ENCODE data around the gene DPP6.
A peak's percentile ranks its signal among the peaks of the same experiment; 100 is the strongest.
"Not testable (repeated sequence)": the region's sequence is repeated elsewhere in the genome, so short reads cannot be mapped to it uniquely, and the experiment has no call there.

The DPP6 gene

GRCh38 chr7:154918266-154918665 lies 866.1 kb downstream of the DPP6 start:
- Mint-ChIP-seq H3K27ac (no peak overlapping the region), H3K36me3 (ENCODE audit: low read depth) (no peaks in the 10 kb centered on the region), H3K4me3 (no peak overlapping the region), H3K27me3 (ENCODE audit: low read depth) (peaks cover 28% of the 10 kb centered on the region), H3K4me1 (ENCODE audit: low read depth) (peaks cover 3% of the 10 kb centered on the region), H3K9me3 (peaks cover 7% of the 10 kb centered on the region)

- peaks cover 30% of the 10 kb centered on the region for H3K27me3 Mint-ChIP-seq (ENCODE audit: low read depth)
- H3K4me3 Mint-ChIP-seq, result no peak overlapping the region
- H3K4me1 Mint-ChIP-seq (ENCODE audit: low read depth), result peaks cover 2% of the 10 kb centered on the region
- no peak overlapping the region for H3K27ac Mint-ChIP-seq
- peaks cover 7% of the 10 kb centered on the region for H3K9me3 Mint-ChIP-seq
- H3K36me3 Mint-ChIP-seq (ENCODE audit: low read depth), result no peaks in the 10 kb centered on the region
Observed at GRCh38 chr7:154918741-154919140, 866.5 kb downstream of the DPP6 start.

DNA sequence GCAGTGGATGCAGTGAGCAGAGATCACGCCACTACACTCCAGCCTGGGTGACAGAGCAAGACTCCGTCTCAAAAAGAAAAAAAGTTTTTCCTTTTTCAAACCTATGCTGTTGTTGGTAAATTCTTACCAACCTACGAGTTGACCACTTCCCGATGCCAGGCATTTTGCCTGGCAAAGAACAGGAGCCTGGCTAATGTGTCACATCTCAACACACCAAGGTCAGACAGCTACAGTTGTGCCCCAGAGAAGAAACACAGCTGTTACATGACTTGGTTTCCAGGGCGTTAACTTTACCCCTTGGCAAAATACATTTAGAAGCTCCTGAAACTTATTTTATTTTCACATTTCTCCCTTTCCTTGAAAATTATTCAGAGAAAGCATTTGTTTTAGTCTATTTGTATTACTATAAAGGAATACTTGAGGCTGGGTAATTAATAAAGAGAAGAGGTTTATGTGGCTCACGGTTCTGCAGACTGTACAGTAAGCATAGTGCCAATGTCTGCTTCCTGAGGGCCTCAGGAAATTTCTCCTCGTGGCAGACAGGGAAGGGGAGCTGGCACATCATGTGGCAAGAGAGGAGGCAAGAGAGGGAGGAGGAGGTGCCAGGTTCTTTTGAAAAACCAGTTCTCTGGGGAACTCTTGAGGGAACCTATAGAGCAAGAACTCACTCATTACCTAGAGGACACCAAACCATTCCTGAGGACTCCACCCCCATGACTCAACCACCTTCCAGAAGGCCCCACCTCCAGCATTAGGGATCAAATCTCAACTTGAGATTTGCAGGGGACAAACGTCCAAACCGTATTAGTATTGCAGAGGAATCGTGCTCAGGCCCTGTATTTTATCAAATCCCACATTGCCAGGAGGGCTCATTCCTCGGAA lies 867.4 kb downstream of the DPP6 start:
- Mint-ChIP-seq H3K4me3 (no peak overlapping the region), H3K27ac (no peak overlapping the region), H3K27me3 (ENCODE audit: low read depth) (peaks cover 32% of the 10 kb centered on the region), H3K4me1 (ENCODE audit: low read depth) (no peaks in the 10 kb centered on the region), H3K9me3 (peaks cover 7% of the 10 kb centered on the region), H3K36me3 (ENCODE audit: low read depth) (no peaks in the 10 kb centered on the region)

DNA sequence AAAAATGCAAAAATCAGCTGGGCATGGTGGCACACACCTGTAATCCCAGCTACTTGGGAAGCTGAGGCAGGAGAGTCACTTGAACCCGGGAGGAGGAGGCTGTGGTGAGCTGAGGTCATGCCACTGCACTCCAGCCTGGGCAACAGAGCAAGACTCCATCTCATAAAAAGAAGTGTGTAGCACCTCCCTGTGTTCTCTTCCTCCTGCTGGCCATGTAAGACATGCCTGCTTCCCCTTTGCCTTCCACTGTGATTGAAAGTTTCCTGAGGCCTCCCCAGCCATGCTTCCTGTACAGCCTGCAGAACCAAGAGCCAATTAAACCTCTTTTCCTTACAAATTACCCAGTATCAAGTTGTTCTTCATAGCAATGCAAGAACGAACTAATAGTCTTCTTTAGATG lies 870.3 kb downstream of the DPP6 start:
- not testable (repeated sequence) for H3K27ac Mint-ChIP-seq; H3K4me3 Mint-ChIP-seq; H3K4me1 Mint-ChIP-seq (ENCODE audit: low read depth); H3K9me3 Mint-ChIP-seq; H3K36me3 Mint-ChIP-seq (ENCODE audit: low read depth)
- peaks cover 39% of the 10 kb centered on the region for H3K27me3 Mint-ChIP-seq (ENCODE audit: low read depth)

DNA sequence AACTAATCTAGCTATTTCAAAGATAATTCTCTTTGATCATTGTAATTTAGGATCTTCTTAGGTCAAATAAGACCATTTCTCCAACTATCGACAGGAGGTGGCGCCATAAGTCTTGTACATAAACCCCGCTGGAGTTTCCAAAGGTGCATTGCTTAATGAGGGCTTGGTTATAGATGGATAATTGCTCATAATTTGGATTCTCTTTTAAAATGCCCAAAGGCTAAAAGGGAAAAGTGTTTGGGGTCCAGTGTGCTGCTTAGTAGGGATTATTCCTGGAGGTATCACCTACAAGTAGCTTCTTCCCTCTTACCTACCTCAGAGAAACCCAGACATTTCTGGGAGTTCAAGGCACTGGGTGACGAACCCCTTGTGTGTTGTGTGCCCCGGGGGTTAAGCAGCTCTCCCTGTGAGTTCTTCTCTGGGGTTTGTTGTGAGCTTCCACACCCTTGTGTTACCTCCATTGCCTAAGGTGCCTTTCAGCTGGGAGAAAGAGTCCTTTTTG lies 875.5 kb downstream of the DPP6 start:
- Mint-ChIP-seq H3K9me3 (peaks cover 5% of the 10 kb centered on the region), H3K27me3 (ENCODE audit: low read depth) (peaks cover 32% of the 10 kb centered on the region), H3K36me3 (ENCODE audit: low read depth) (no peaks in the 10 kb centered on the region), H3K4me3 (peak overlapping the region; percentile 88), H3K27ac (peak overlapping the region; percentile 89), H3K4me1 (ENCODE audit: low read depth) (peaks cover 14% of the 10 kb centered on the region)

GRCh38 chr7:154928136-154929005 lies 876.2 kb downstream of the DPP6 start:
- H3K9me3 Mint-ChIP-seq, result peaks cover 5% of the 10 kb centered on the region
- H3K27ac Mint-ChIP-seq, result peak overlapping the region; percentile 89
- H3K27me3 Mint-ChIP-seq (ENCODE audit: low read depth), result peaks cover 25% of the 10 kb centered on the region
- H3K4me3 Mint-ChIP-seq, result peak overlapping the region; percentile 88
- peaks cover 2% of the 10 kb centered on the region for H3K36me3 Mint-ChIP-seq (ENCODE audit: low read depth)
- H3K4me1 Mint-ChIP-seq (ENCODE audit: low read depth), result peaks cover 14% of the 10 kb centered on the region

DNA sequence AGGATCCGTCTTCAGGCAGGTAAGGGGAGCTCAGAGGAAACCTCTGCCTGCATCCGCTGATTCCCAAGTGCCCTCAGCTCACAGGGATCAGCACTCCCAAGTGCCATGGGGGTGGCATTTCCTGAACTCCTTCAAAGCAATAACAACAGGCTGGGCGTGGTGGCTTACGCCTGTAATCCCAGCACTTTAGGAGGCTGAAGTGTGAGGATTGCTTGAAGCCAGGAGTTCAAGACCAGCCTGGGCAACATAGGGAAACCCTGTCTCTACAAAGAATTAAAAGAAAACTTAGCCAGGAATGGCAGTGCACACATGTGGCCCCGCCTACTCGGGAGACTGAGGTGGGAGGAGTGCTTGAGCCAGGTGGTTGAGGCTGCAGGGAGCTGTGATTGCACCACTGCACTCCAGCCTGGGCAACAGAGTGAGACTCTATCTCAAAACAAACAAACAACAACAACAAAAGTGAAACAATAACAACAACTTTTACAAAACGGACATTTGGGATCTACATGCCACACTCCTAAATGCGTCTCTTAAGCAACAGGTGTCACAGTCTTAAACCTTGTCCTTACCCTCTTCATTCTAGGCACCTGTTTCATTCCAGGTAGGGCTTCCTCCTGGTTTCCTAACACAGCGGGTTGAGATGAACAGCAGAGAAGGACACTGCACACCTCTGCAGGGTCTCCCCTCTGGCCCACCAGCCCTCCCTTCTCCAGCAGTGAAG lies 877.0 kb downstream of the DPP6 start:
- peaks cover 21% of the 10 kb centered on the region for H3K27me3 Mint-ChIP-seq (ENCODE audit: low read depth)
- H3K9me3 Mint-ChIP-seq, result peaks cover 11% of the 10 kb centered on the region
- H3K36me3 Mint-ChIP-seq (ENCODE audit: low read depth), result peaks cover 6% of the 10 kb centered on the region
- peak overlapping the region; percentile 88 for H3K4me3 Mint-ChIP-seq
- H3K4me1 Mint-ChIP-seq (ENCODE audit: low read depth), result peaks cover 14% of the 10 kb centered on the region
- peak overlapping the region; percentile 89 for H3K27ac Mint-ChIP-seq

DNA sequence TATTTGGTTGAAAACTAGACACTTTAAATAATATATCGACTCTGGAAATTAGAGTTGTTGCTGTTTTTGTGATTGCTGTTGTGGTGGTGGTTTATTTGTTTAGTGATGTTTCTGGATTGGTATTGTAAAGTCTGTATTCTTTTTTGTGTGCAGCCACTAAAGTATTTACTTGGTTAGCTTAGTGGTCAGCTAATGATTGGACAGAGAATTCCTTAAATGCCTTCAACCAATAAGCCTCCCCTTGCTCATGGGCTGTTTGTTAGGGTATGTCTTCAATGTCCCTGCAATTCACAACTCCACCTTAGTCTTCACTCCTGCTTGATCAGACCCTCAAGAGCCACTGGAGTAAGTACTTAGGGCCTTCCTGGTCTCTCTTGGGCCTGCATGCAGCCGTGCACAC lies 879.7 kb downstream of the DPP6 start:
- H3K4me1 Mint-ChIP-seq (ENCODE audit: low read depth), result peaks cover 14% of the 10 kb centered on the region
- H3K9me3 Mint-ChIP-seq, result peaks cover 34% of the 10 kb centered on the region
- no peak overlapping the region for H3K27ac Mint-ChIP-seq
- peaks cover 10% of the 10 kb centered on the region for H3K36me3 Mint-ChIP-seq (ENCODE audit: low read depth)
- H3K4me3 Mint-ChIP-seq, result no peak overlapping the region
- peaks cover 5% of the 10 kb centered on the region for H3K27me3 Mint-ChIP-seq (ENCODE audit: low read depth)

DNA sequence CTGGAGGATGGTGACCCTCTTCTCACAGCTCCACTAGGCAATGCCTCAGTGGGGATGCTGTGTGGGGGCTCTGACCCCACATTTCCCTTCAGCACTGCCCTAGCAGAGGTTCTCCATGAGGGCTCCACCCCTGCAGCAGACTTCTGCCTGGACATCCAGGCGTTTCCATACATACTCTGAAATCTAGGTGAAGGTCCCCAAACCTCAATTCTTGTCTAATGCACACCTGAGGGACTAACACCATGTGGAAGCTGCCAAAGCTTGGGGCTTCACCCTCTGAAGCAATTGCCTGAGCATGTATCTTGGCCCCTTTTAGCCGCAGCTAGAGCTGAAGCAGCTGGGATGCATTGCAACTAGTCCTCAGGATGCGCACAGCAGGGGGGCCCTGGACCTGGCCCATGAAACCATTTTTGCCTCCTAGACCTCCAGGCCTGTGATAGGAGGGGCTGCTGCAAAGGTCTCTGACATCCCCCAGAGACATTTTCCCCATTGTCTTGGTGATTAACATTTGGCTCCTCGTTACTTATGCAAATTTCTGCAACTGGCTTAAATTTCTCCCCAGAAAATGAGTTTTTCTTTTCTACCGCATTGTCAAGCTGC lies 882.3 kb downstream of the DPP6 start:
- peaks cover 41% of the 10 kb centered on the region for H3K9me3 Mint-ChIP-seq
- H3K4me1 Mint-ChIP-seq (ENCODE audit: low read depth); H3K4me3 Mint-ChIP-seq; H3K27me3 Mint-ChIP-seq (ENCODE audit: low read depth); H3K27ac Mint-ChIP-seq; H3K36me3 Mint-ChIP-seq (ENCODE audit: low read depth): not testable (repeated sequence)

DNA sequence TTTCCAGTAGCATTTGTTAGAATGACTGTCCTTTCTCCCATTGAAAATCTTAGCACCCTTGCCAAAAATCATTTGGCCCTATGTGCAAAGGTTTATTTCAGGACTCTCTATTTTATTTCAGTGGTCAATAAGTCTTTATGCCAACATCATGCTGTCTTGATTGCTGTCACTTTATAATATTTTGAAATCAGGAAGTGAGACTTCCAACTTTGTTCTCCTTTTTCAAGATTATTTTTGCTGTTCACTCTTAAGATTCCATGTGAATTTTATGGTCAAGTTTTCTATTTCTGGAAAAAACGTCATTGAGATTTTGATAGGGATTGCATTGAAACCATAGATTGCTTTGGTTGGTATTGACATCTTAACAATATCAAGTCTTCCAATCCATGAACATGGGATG lies 885.6 kb downstream of the DPP6 start:
- H3K36me3 Mint-ChIP-seq (ENCODE audit: low read depth), result peaks cover 15% of the 10 kb centered on the region
- no peaks in the 10 kb centered on the region for H3K27me3 Mint-ChIP-seq (ENCODE audit: low read depth)
- H3K9me3 Mint-ChIP-seq, result peaks cover 41% of the 10 kb centered on the region
- no peak overlapping the region for H3K4me3 Mint-ChIP-seq
- no peaks in the 10 kb centered on the region for H3K4me1 Mint-ChIP-seq (ENCODE audit: low read depth)
- H3K27ac Mint-ChIP-seq, result no peak overlapping the region

- Mint-ChIP-seq H3K4me1 (ENCODE audit: low read depth) (no peaks in the 10 kb centered on the region), H3K4me3 (no peak overlapping the region), H3K9me3 (peaks cover 4% of the 10 kb centered on the region), H3K27ac (no peak overlapping the region), H3K27me3 (ENCODE audit: low read depth) (no peaks in the 10 kb centered on the region), H3K36me3 (ENCODE audit: low read depth) (peaks cover 22% of the 10 kb centered on the region)
Observed at GRCh38 chr7:154942691-154943090, 890.5 kb downstream of the DPP6 start.
